Measurements from ENCODE around the gene MESD.

- no peak for TF ChIP-seq CTCF (conservative IDR thresholded peaks at IDR 0.05 in 1 of 2, IDR thresholded peaks at IDR 0.05 in 1 of 2; ENCODE audit: extremely low read depth in 1 of 2, insufficient read depth in 1 of 2, low read depth in 1 of 2, low read length in 2 of 2)
- no peak for TF ChIP-seq EZH2 (IDR thresholded peaks at IDR 0.05; ENCODE audit: borderline replicate concordance, low read length)
Observed at GRCh38 chr15:81002331-81003096, 12.9 kb upstream of the MESD start.
